Islet of Langerhans (tissue), 1 donor: Measurements from ENCODE around the gene VAC14.
A peak's percentile ranks its signal among the peaks of the same experiment; 100 is the strongest.

Experiments used
- FAIRE-seq: peaks from one replicate; lab custom pipeline; 2011; peaks lifted over from hg19 to GRCh38; lab: Jason Lieb, UNC

The VAC14 gene

GRCh38 chr16:70661918-70662641 is 138.9 kb downstream of the VAC14 start:
- FAIRE-seq, result no peak

- FAIRE-seq, result no peak
Observed at GRCh38 chr16:70661534-70661917, 139.4 kb downstream of the VAC14 start.

- FAIRE-seq, result no peak
Observed at GRCh38 chr16:70660672-70661350, 140.1 kb downstream of the VAC14 start.

- no peak for FAIRE-seq
Observed at GRCh38 chr16:70659953-70660671, 140.8 kb downstream of the VAC14 start.

GRCh38 chr16:70659546-70659945 is 141.4 kb downstream of the VAC14 start:
- no peak for FAIRE-seq

- no peak for FAIRE-seq
Observed at GRCh38 chr16:70658921-70659320, 142.0 kb downstream of the VAC14 start.

GRCh38 chr16:70657956-70658355 is 143.0 kb downstream of the VAC14 start:
- FAIRE-seq, result no peak

- FAIRE-seq, result no peak
Observed at GRCh38 chr16:70656712-70657263, 144.2 kb downstream of the VAC14 start.

GRCh38 chr16:70656065-70656711 is 144.8 kb downstream of the VAC14 start:
- FAIRE-seq, result no peak

GRCh38 chr16:70653809-70654771 is 146.9 kb downstream of the VAC14 start:
- FAIRE-seq, result peak; percentile 96

- FAIRE-seq, result no peak
Observed at GRCh38 chr16:70653406-70653805, 147.6 kb downstream of the VAC14 start.

- no peak for FAIRE-seq
Observed at GRCh38 chr16:70652322-70652721, 148.6 kb downstream of the VAC14 start.

- FAIRE-seq, result no peak
Observed at GRCh38 chr16:70651524-70651923, 149.4 kb downstream of the VAC14 start.

- no peak for FAIRE-seq
Observed at GRCh38 chr16:70650216-70650615, 150.7 kb downstream of the VAC14 start.

GRCh38 chr16:70649300-70649699 is 151.7 kb downstream of the VAC14 start:
- FAIRE-seq, result no peak

GRCh38 chr16:70648606-70649005 is 152.4 kb downstream of the VAC14 start:
- no peak for FAIRE-seq

GRCh38 chr16:70647441-70648359 is 153.3 kb downstream of the VAC14 start:
- no peak for FAIRE-seq

GRCh38 chr16:70646260-70647241 is 154.4 kb downstream of the VAC14 start, which contains the start of gene IL34:
Gene IL34 (plus strand): TSS chr16:70646559. CDS start chr16:70646948, 389 bp downstream.
- FAIRE-seq, result no peak
